H9 (cell line): ENCODE measurements around the gene PEX14. TPM values are rescaled to one million over a fixed set of nuclear protein-coding genes. Genes with fewer than 3 reads are reported as not detected.

Experiments
- DNase-seq: peaks from one replicate; pipeline ENCODE4 v3.0.0-alpha.2; 2017
- H2AFZ ChIP-seq: one replicate; pipeline ENCODE4 v1.6.1; 2013; ENCODE audit warnings: mild to moderate bottlenecking, low read length, control low read depth, moderate library complexity
- H2AK5ac ChIP-seq: 2 replicates; pipeline ENCODE4 v1.6.1; 2013; ENCODE audit warnings: low read length, control low read depth, mixed read lengths; ENCODE audit not compliant: insufficient read length
- H2BK120ac ChIP-seq: one replicate; pipeline ENCODE4 v1.6.1; 2013; ENCODE audit warnings: low read depth, mild to moderate bottlenecking, low read length, control low read depth, inconsistent platforms; ENCODE audit not compliant: poor library complexity, severe bottlenecking
- H2BK12ac ChIP-seq: 2 replicates; pipeline ENCODE4 v1.6.1; 2013; ENCODE audit warnings: low read length, control low read depth, mixed read lengths, low read depth; ENCODE audit not compliant: insufficient read length
- H2BK15ac ChIP-seq: 2 replicates; pipeline ENCODE4 v1.6.1; 2013; ENCODE audit warnings: low read depth, low read length, control low read depth
- H2BK20ac ChIP-seq: one replicate; pipeline ENCODE4 v1.6.1; 2013; ENCODE audit warnings: low read depth, mild to moderate bottlenecking, low read length, control low read depth, inconsistent platforms; ENCODE audit not compliant: poor library complexity, severe bottlenecking
- H2BK5ac ChIP-seq: 2 replicates; pipeline ENCODE4 v1.6.1; 2013; ENCODE audit warnings: low read length, control low read depth, mixed read lengths; ENCODE audit not compliant: insufficient read length
- H3K14ac ChIP-seq: 2 replicates; pipeline ENCODE4 v1.6.1; 2013; ENCODE audit warnings: low read length, control low read depth; ENCODE audit not compliant: insufficient read depth
- H3K18ac ChIP-seq: 2 replicates; pipeline ENCODE4 v1.6.1; 2013; ENCODE audit warnings: low read depth, mild to moderate bottlenecking, mixed read lengths, low read length, control low read depth; ENCODE audit not compliant: insufficient read length
- H3K23ac ChIP-seq: 2 replicates; pipeline ENCODE4 v1.6.1; 2013; ENCODE audit warnings: low read length, control low read depth, mixed read lengths, low read depth; ENCODE audit not compliant: insufficient read length
- H3K23me2 ChIP-seq: 2 replicates; pipeline ENCODE4 v1.6.1; 2013; ENCODE audit warnings: low read depth, mild to moderate bottlenecking, mixed read lengths, low read length, control low read depth; ENCODE audit not compliant: insufficient read length, poor library complexity, severe bottlenecking
- H3K27ac ChIP-seq: 2 replicates; pipeline ENCODE4 v1.5.1; 2013; ENCODE audit warnings: low read length, control low read depth, mixed read lengths, low read depth; ENCODE audit not compliant: insufficient read length
- H3K27me3 ChIP-seq: 2 replicates; pipeline ENCODE4 v1.6.1; 2013; ENCODE audit warnings: low read length, control low read depth, inconsistent platforms; ENCODE audit not compliant: insufficient read depth
- H3K4ac ChIP-seq: 2 replicates; pipeline ENCODE4 v1.6.1; 2013; ENCODE audit warnings: low read depth, mild to moderate bottlenecking, control low read depth, inconsistent platforms, low read length, moderate library complexity
- H3K4me1 ChIP-seq: 2 replicates; pipeline ENCODE4 v1.6.1; 2013; ENCODE audit warnings: low read length, control low read depth, inconsistent platforms; ENCODE audit not compliant: insufficient read depth
- H3K4me2 ChIP-seq: 2 replicates; pipeline ENCODE4 v1.6.1; 2013; ENCODE audit warnings: low read length, control low read depth, mixed read lengths; ENCODE audit not compliant: insufficient read length, insufficient read depth
- H3K56ac ChIP-seq: 2 replicates; pipeline ENCODE4 v1.6.1; 2013; ENCODE audit warnings: low read depth, mild to moderate bottlenecking, mixed read lengths, low read length, control low read depth; ENCODE audit not compliant: insufficient read length
- H3K79me1 ChIP-seq: 2 replicates; pipeline ENCODE4 v1.6.1; 2013; ENCODE audit warnings: low read depth, mild to moderate bottlenecking, moderate library complexity, low read length, control low read depth, inconsistent platforms; ENCODE audit not compliant: insufficient read depth, poor library complexity, severe bottlenecking
- H3K79me2 ChIP-seq: 2 replicates; pipeline ENCODE4 v1.6.1; 2013; ENCODE audit warnings: low read length, control low read depth, inconsistent platforms; ENCODE audit not compliant: insufficient read depth
- H3K9ac ChIP-seq: 2 replicates; pipeline ENCODE4 v1.6.1; 2013; ENCODE audit warnings: low read length, control low read depth, mixed read lengths; ENCODE audit not compliant: insufficient read length; ENCODE audit errors: extremely low read depth
- H3K9me3 ChIP-seq: one replicate; pipeline ENCODE4 v1.6.1; 2013; ENCODE audit warnings: low read depth, low read length, inconsistent platforms; ENCODE audit not compliant: control insufficient read depth
- H3T11ph ChIP-seq: one replicate; pipeline ENCODE4 v1.6.1; 2013; ENCODE audit warnings: mild to moderate bottlenecking, low read length, control low read depth, inconsistent platforms
- H4K20me1 ChIP-seq: one replicate; pipeline ENCODE4 v1.6.1; 2013; ENCODE audit not compliant: control insufficient read depth, insufficient read length, insufficient read depth
- H4K5ac ChIP-seq: 2 replicates; pipeline ENCODE4 v1.6.1; 2013; ENCODE audit warnings: low read depth, mild to moderate bottlenecking, mixed read lengths, low read length, control low read depth; ENCODE audit not compliant: insufficient read length
- H4K8ac ChIP-seq: replicated peaks from 2 replicates; pipeline ENCODE4 v1.6.1; 2013; ENCODE audit warnings: low read length, control low read depth, mixed read lengths, low read depth; ENCODE audit not compliant: insufficient read length
- H4K91ac ChIP-seq: 2 replicates; pipeline ENCODE4 v1.6.1; 2013; ENCODE audit warnings: low read depth, mild to moderate bottlenecking, moderate library complexity, mixed read lengths, low read length, control low read depth; ENCODE audit not compliant: insufficient read length
- H3K27ac Mint-ChIP-seq, 3 experiments: 2 replicates in 2 of 3; 3 replicates in 1 of 3; pipeline ENCODE4 v1.8.0; 2020 to 2021; ENCODE audit warnings: mixed read lengths in 3 of 3, mild to moderate bottlenecking in 1 of 3, moderate library complexity in 1 of 3
- H3K27me3 Mint-ChIP-seq: 2 replicates; pipeline ENCODE4 v1.8.0; 2021; ENCODE audit warnings: low read depth, mild to moderate bottlenecking, moderate library complexity, mixed read lengths
- H3K36me3 Mint-ChIP-seq, 3 experiments: 2 replicates in 2 of 3; 3 replicates in 1 of 3; pipeline ENCODE4 v1.8.0; 2020 to 2021; ENCODE audit warnings: low read depth in 3 of 3, mixed read lengths in 3 of 3; ENCODE audit not compliant: insufficient read depth in 1 of 3
- H3K4me1 Mint-ChIP-seq, 2 experiments: 2 replicates each; pipeline ENCODE4 v1.8.0; 2020; ENCODE audit warnings: mixed read lengths in 2 of 2
- H3K4me3 Mint-ChIP-seq, 2 experiments: 2 replicates in 1 of 2; 3 replicates in 1 of 2; pipeline ENCODE4 v1.8.0; 2020 to 2021; ENCODE audit warnings: mild to moderate bottlenecking in 2 of 2, mixed read lengths in 2 of 2, moderate library complexity in 1 of 2
- H3K9me3 Mint-ChIP-seq, 2 experiments: 2 replicates in 1 of 2; 3 replicates in 1 of 2; pipeline ENCODE4 v1.8.0; 2020; ENCODE audit warnings: mild to moderate bottlenecking in 2 of 2, mixed read lengths in 2 of 2, moderate library complexity in 1 of 2
- CTCF ChIP-seq: fragments of 200-600 bp; sonication (generic); conservative IDR thresholded peaks from 3 replicates; pipeline ENCODE4 v1.8.0; 2021; ENCODE audit warnings: antibody characterized with exemption, mild to moderate bottlenecking
- WGBS: extraction: QIAGEN DNeasy Blood & Tissue Kit; methylation state at CpG from one replicate; pipeline ENCODE4 v1.1.7; 2013; ENCODE audit warnings: missing lambda C conversion rate, low lambda C conversion rate, mixed read lengths; ENCODE audit not compliant: insufficient read length; ENCODE audit errors: extremely low coverage; 5-methylcytosine and 5-hydroxymethylcytosine counted together
- total RNA-seq: library from RNA; stranded (reverse); gene quantifications from 2 replicates; pipeline ENCODE4 v1.2.1, GENCODE V29; 2021

PEX14 gene
- total RNA-seq, 1 experiment from 2014 or later, result 23.9 TPM

GRCh38 chr1:10553118-10553517 lies 78.4 kb downstream of the PEX14 start:
- Histone ChIP-seq H3K9ac (no peak overlapping the region), H4K8ac (no peak overlapping the region), H3K79me2 (0 out of 2 replicates have a peak, but pooled peaks cover 1% of the 10 kb centered on the region), H2BK15ac (no peak overlapping the region), H4K5ac (no peak overlapping the region), H3K4me1 (no peaks in the 10 kb centered on the region; the same call in 1 of the 2 replicates), H2AFZ (no peak overlapping the region), H4K91ac (no peak overlapping the region), H3K14ac (no peak overlapping the region), H2BK12ac (no peak overlapping the region), H3K18ac (no peak overlapping the region), H3K27ac (no peak overlapping the region), H3K9me3 (no peaks in the 10 kb centered on the region), H3K79me1 (no peaks in the 10 kb centered on the region), H3K27me3 (no peaks in the 10 kb centered on the region), H3K23ac (no peak overlapping the region), H4K20me1 (no peaks in the 10 kb centered on the region), H3K4me2 (no peak overlapping the region), H2BK5ac (no peak overlapping the region), H3T11ph (no peak overlapping the region), H2BK120ac (no peak overlapping the region), H3K23me2 (no peaks in the 10 kb centered on the region), H3K4ac (no peak overlapping the region), H3K56ac (no peak overlapping the region), H2BK20ac (no peak overlapping the region), H2AK5ac (no peak overlapping the region)
- Mint-ChIP-seq H3K9me3 (no peaks in the 10 kb centered on the region), H3K36me3 (no peaks in the 10 kb centered on the region), H3K4me1 (peaks cover 36 to 38% of the 10 kb centered on the region in 2 experiments), H3K27me3 (no peaks in the 10 kb centered on the region), H3K27ac (peak overlapping the region in 1 of 3 experiments; percentile 4; a peak in 2 of 7 replicates), H3K4me3 (no peak overlapping the region)
- no CpG with 5 or more reads among the region's 10 CpGs for WGBS
- no peak for DNase-seq
- no peak for TF ChIP-seq CTCF
